ENCODE results near the gene HTT.

- TF ChIP-seq, protein P1, sequence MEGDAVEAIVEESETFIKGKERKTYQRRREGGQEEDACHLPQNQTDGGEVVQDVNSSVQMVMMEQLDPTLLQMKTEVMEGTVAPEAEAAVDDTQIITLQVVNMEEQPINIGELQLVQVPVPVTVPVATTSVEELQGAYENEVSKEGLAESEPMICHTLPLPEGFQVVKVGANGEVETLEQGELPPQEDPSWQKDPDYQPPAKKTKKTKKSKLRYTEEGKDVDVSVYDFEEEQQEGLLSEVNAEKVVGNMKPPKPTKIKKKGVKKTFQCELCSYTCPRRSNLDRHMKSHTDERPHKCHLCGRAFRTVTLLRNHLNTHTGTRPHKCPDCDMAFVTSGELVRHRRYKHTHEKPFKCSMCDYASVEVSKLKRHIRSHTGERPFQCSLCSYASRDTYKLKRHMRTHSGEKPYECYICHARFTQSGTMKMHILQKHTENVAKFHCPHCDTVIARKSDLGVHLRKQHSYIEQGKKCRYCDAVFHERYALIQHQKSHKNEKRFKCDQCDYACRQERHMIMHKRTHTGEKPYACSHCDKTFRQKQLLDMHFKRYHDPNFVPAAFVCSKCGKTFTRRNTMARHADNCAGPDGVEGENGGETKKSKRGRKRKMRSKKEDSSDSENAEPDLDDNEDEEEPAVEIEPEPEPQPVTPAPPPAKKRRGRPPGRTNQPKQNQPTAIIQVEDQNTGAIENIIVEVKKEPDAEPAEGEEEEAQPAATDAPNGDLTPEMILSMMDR (conservative IDR thresholded peaks at IDR 0.05; ENCODE audit: low read depth, low read length): no peak
- TF ChIP-seq EZH2 (IDR thresholded peaks at IDR 0.05; ENCODE audit: borderline replicate concordance, low read depth, low read length, poor library complexity, severe bottlenecking): no peak
Observed at GRCh38 chr4:3130201-3130600, 55.7 kb downstream of the HTT start.
